ENCODE measurements around the gene SUV39H1. TPM values are rescaled to one million over a fixed set of nuclear protein-coding genes. Genes with fewer than 3 reads are reported as not detected.
A peak's percentile ranks its signal among the peaks of the same experiment; 100 is the strongest.
"Not testable (repeated sequence)": the region's sequence is repeated elsewhere in the genome, so short reads cannot be mapped to it uniquely, and the experiment has no call there.

SUV39H1 gene
- total RNA-seq, 1 donor from 2014 or later = 4.7 TPM

GRCh38 chrX:48676106-48676892 lies 20.2 kb upstream of the SUV39H1 start:
- Mint-ChIP-seq H3K27ac (ENCODE audit: unreplicated experiment) (peak overlapping the region; percentile 90), H3K27me3 (ENCODE audit: unreplicated experiment) (no peaks in the 10 kb centered on the region), H3K36me3 (ENCODE audit: unreplicated experiment) (no peaks in the 10 kb centered on the region), H3K9me3 (ENCODE audit: unreplicated experiment) (no peaks in the 10 kb centered on the region), H3K4me3 (ENCODE audit: unreplicated experiment) (peak overlapping the region; percentile 90), H3K4me1 (ENCODE audit: low read depth, unreplicated experiment) (peaks cover 3% of the 10 kb centered on the region)
- TF ChIP-seq, protein P1, sequence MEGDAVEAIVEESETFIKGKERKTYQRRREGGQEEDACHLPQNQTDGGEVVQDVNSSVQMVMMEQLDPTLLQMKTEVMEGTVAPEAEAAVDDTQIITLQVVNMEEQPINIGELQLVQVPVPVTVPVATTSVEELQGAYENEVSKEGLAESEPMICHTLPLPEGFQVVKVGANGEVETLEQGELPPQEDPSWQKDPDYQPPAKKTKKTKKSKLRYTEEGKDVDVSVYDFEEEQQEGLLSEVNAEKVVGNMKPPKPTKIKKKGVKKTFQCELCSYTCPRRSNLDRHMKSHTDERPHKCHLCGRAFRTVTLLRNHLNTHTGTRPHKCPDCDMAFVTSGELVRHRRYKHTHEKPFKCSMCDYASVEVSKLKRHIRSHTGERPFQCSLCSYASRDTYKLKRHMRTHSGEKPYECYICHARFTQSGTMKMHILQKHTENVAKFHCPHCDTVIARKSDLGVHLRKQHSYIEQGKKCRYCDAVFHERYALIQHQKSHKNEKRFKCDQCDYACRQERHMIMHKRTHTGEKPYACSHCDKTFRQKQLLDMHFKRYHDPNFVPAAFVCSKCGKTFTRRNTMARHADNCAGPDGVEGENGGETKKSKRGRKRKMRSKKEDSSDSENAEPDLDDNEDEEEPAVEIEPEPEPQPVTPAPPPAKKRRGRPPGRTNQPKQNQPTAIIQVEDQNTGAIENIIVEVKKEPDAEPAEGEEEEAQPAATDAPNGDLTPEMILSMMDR (IDR thresholded peaks at IDR 0.05; ENCODE audit: partially characterized antibody, unreplicated experiment) = no peak
- DNase-seq = peak; percentile 89

DNA sequence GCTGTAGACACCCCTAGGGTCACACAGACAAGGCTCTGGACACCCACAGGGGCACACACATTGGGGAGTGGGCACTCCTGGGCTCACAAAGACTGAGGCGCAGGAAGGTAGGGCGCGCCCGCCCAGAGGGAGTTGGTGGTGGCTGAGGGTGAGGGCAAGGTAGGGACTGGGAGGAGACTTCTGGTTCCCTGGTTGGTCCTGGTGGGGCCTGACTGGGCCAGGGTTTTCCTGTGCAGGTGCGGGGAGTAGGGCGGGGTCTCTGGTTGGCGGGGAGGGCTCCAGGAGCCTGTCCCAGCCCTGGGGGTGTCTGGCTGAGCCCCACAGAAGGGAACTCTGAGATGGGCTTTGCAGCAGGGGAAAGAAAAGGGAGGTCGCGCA lies 19.7 kb upstream of the SUV39H1 start:
- peak overlapping the region; percentile 90 for H3K27ac Mint-ChIP-seq (ENCODE audit: unreplicated experiment)
- H3K4me3 Mint-ChIP-seq (ENCODE audit: unreplicated experiment) = peak overlapping the region; percentile 90
- no peaks in the 10 kb centered on the region for H3K36me3 Mint-ChIP-seq (ENCODE audit: unreplicated experiment)
- TF ChIP-seq, protein P1 (IDR thresholded peaks at IDR 0.05; ENCODE audit: partially characterized antibody, unreplicated experiment) = no peak
- H3K27me3 Mint-ChIP-seq (ENCODE audit: unreplicated experiment) = no peaks in the 10 kb centered on the region
- peaks cover 3% of the 10 kb centered on the region for H3K4me1 Mint-ChIP-seq (ENCODE audit: low read depth, unreplicated experiment)
- no peak for DNase-seq
- no peaks in the 10 kb centered on the region for H3K9me3 Mint-ChIP-seq (ENCODE audit: unreplicated experiment)

DNA sequence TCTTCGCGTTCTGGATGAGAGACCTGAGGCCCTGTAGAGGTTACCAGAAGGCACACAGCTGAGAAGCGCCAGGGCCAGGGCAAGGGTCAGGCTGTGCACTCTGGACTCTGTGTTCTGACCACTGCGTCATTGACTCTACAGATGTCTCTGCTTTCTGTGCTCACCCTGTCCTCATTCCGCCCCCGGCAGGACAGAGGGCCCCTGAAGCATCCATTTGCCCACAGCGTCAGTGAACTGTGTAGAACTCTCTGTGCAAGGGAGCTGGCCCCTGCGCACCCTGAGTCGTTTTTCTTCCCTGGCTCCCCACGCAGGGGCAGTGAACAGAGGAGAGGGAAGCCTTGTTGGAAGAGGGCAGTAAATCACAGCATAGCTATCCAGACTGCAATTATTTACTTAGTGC lies 19.0 kb upstream of the SUV39H1 start:
- peak overlapping the region; percentile 90 for H3K4me3 Mint-ChIP-seq (ENCODE audit: unreplicated experiment)

GRCh38 chrX:48680467-48680866 lies 16.1 kb upstream of the SUV39H1 start:
- not testable (repeated sequence) for H3K36me3 Mint-ChIP-seq (ENCODE audit: unreplicated experiment); DNase-seq; H3K9me3 Mint-ChIP-seq (ENCODE audit: unreplicated experiment); H3K4me1 Mint-ChIP-seq (ENCODE audit: low read depth, unreplicated experiment); H3K27ac Mint-ChIP-seq (ENCODE audit: unreplicated experiment); H3K27me3 Mint-ChIP-seq (ENCODE audit: unreplicated experiment); H3K4me3 Mint-ChIP-seq (ENCODE audit: unreplicated experiment)

More for the DNA sequence above, 19.0 kb upstream of the SUV39H1 start:
- Mint-ChIP-seq H3K36me3 (ENCODE audit: unreplicated experiment) (no peaks in the 10 kb centered on the region), H3K27ac (ENCODE audit: unreplicated experiment) (peak overlapping the region; percentile 90), H3K9me3 (ENCODE audit: unreplicated experiment) (no peaks in the 10 kb centered on the region), H3K27me3 (ENCODE audit: unreplicated experiment) (no peaks in the 10 kb centered on the region), H3K4me1 (ENCODE audit: low read depth, unreplicated experiment) (peaks cover 3% of the 10 kb centered on the region)
- TF ChIP-seq, protein P1 (IDR thresholded peaks at IDR 0.05; ENCODE audit: partially characterized antibody, unreplicated experiment) = no peak
- DNase-seq = no peak

DNA sequence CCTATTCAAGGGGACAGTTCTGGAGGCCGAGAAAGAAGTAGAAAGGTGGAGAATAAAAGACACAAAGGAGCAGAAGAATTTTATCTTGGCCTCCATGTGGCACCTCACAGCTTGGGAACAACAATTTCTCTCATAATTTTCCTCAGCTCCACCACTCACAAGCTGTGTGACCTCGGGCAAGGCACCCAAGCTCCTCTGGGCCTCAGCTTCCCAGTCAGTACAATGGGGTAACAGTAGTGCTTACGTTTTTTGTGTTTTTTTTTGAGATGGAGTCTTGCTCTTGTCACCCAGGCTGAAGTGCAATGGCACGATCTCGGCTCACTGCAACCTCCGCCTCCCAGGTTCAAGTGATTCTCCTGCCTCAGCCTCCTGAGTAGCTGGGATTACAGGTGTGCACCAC lies 15.6 kb upstream of the SUV39H1 start:
- not testable (repeated sequence) for H3K4me3 Mint-ChIP-seq (ENCODE audit: unreplicated experiment); H3K9me3 Mint-ChIP-seq (ENCODE audit: unreplicated experiment); H3K27ac Mint-ChIP-seq (ENCODE audit: unreplicated experiment); H3K36me3 Mint-ChIP-seq (ENCODE audit: unreplicated experiment); H3K4me1 Mint-ChIP-seq (ENCODE audit: low read depth, unreplicated experiment); DNase-seq; H3K27me3 Mint-ChIP-seq (ENCODE audit: unreplicated experiment)

DNA sequence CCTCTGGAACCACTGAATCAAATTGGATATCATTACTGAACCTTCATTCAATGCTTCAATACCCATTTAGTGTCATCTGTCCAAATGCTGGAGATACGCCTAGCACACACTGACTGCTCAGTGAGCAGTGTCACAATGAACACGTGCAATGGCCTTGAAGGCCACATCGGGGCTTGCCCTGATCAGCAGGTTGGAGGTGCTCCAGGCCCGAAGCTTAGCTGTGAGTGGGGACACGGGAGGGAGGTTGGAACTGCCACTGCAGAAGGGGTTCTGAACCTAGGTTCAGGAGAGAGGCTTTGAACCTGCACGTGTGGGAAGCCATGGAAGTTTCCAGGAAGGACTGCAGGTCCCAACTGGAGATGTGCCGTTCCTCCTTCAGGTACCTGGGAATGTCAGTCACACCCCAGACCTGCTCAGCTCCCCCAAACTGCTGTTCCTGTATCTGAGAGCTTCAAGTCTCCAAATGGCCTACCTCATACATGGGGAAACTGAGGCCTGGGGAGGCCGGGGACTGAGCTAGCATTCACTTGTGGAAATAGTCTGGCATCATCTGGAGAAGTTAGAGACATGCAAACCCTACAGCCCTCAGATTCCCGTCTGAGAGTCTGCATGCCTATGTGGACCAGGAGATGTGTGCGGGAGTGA lies 14.9 kb upstream of the SUV39H1 start:
- Mint-ChIP-seq H3K27ac (ENCODE audit: unreplicated experiment) (no peak overlapping the region), H3K27me3 (ENCODE audit: unreplicated experiment) (no peaks in the 10 kb centered on the region), H3K9me3 (ENCODE audit: unreplicated experiment) (peaks cover 2% of the 10 kb centered on the region), H3K4me1 (ENCODE audit: low read depth, unreplicated experiment) (peaks cover 3% of the 10 kb centered on the region), H3K4me3 (ENCODE audit: unreplicated experiment) (no peak overlapping the region), H3K36me3 (ENCODE audit: unreplicated experiment) (no peaks in the 10 kb centered on the region)
- no peak for DNase-seq
- TF ChIP-seq, protein P1 (IDR thresholded peaks at IDR 0.05; ENCODE audit: partially characterized antibody, unreplicated experiment) = no peak

DNA sequence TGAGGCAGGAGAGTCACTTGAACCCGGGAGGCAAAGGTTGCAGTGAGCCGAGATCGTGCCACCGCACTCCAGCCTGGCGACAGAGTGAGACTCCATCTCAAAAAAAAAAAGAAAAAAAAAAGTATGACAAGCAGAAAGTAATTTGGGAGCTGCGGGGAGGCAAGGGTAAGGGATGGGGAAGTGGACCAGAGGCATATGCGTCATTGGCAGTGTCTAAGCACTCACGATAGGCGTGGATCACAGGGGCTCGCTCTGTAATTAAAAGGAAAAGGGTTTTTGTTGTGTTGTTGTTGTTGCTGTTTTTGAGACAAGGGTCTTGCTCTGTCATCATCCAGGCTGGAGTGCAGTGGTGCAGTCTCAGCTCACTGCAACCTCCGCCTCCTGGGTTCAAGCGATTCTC lies 13.7 kb upstream of the SUV39H1 start:
- H3K27ac Mint-ChIP-seq (ENCODE audit: unreplicated experiment); DNase-seq; H3K9me3 Mint-ChIP-seq (ENCODE audit: unreplicated experiment); H3K36me3 Mint-ChIP-seq (ENCODE audit: unreplicated experiment); H3K27me3 Mint-ChIP-seq (ENCODE audit: unreplicated experiment); H3K4me1 Mint-ChIP-seq (ENCODE audit: low read depth, unreplicated experiment); H3K4me3 Mint-ChIP-seq (ENCODE audit: unreplicated experiment): not testable (repeated sequence)
